ENCODE measurements around the gene SPG7.
A peak's percentile ranks its signal among the peaks of the same experiment; 100 is the strongest.

The SPG7 gene

GRCh38 chr16:89596957-89597649, 88.9 kb downstream of the SPG7 start:
- peaks cover 9% of the 10 kb centered on the region for H3K4me1 Mint-ChIP-seq
- H3K27me3 Mint-ChIP-seq = no peaks in the 10 kb centered on the region
- H3K36me3 Mint-ChIP-seq = no peaks in the 10 kb centered on the region
- H3K27ac Mint-ChIP-seq = no peak overlapping the region
- H3K4me3 Mint-ChIP-seq = no peak overlapping the region
- H3K9me3 Mint-ChIP-seq = no peaks in the 10 kb centered on the region

GRCh38 chr16:89598199-89598598, 90.0 kb downstream of the SPG7 start:
- H3K4me3 Mint-ChIP-seq = no peak overlapping the region
- H3K9me3 Mint-ChIP-seq = no peaks in the 10 kb centered on the region
- no peaks in the 10 kb centered on the region for H3K36me3 Mint-ChIP-seq
- H3K27ac Mint-ChIP-seq = peak overlapping the region; percentile 63
- H3K4me1 Mint-ChIP-seq = peaks cover 20% of the 10 kb centered on the region
- no peaks in the 10 kb centered on the region for H3K27me3 Mint-ChIP-seq

GRCh38 chr16:89599451-89599858, 91.3 kb downstream of the SPG7 start:
- peaks cover 12% of the 10 kb centered on the region for H3K4me1 Mint-ChIP-seq
- H3K9me3 Mint-ChIP-seq = no peaks in the 10 kb centered on the region
- H3K27me3 Mint-ChIP-seq = no peaks in the 10 kb centered on the region
- H3K4me3 Mint-ChIP-seq = no peak overlapping the region
- no peak overlapping the region for H3K27ac Mint-ChIP-seq
- no peaks in the 10 kb centered on the region for H3K36me3 Mint-ChIP-seq

GRCh38 chr16:89599902-89600301, 91.7 kb downstream of the SPG7 start:
- Mint-ChIP-seq H3K36me3 (no peaks in the 10 kb centered on the region), H3K4me1 (peaks cover 12% of the 10 kb centered on the region), H3K9me3 (no peaks in the 10 kb centered on the region), H3K27ac (no peak overlapping the region), H3K27me3 (no peaks in the 10 kb centered on the region), H3K4me3 (no peak overlapping the region)

- Mint-ChIP-seq H3K36me3 (no peaks in the 10 kb centered on the region), H3K4me3 (no peak overlapping the region), H3K4me1 (peaks cover 12% of the 10 kb centered on the region), H3K27ac (no peak overlapping the region), H3K27me3 (no peaks in the 10 kb centered on the region), H3K9me3 (no peaks in the 10 kb centered on the region)
These were observed 92.2 kb downstream of the SPG7 start for GRCh38 chr16:89600427-89600826.

- no peak overlapping the region for H3K27ac Mint-ChIP-seq
These were observed 92.8 kb downstream of the SPG7 start for GRCh38 chr16:89600956-89601355.

GRCh38 chr16:89601906-89602272, 93.7 kb downstream of the SPG7 start:
- Mint-ChIP-seq H3K36me3 (no peaks in the 10 kb centered on the region), H3K27ac (no peak overlapping the region), H3K4me3 (peak overlapping the region; percentile 23), H3K9me3 (no peaks in the 10 kb centered on the region), H3K4me1 (peaks cover 12% of the 10 kb centered on the region), H3K27me3 (no peaks in the 10 kb centered on the region)

More at GRCh38 chr16:89600956-89601355, 92.8 kb downstream of the SPG7 start:
- Mint-ChIP-seq H3K4me1 (peaks cover 12% of the 10 kb centered on the region), H3K4me3 (no peak overlapping the region), H3K9me3 (no peaks in the 10 kb centered on the region), H3K27me3 (no peaks in the 10 kb centered on the region), H3K36me3 (no peaks in the 10 kb centered on the region)

- no peaks in the 10 kb centered on the region for H3K27me3 Mint-ChIP-seq
- peak overlapping the region; percentile 36 for H3K4me3 Mint-ChIP-seq
- H3K9me3 Mint-ChIP-seq = no peaks in the 10 kb centered on the region
- H3K36me3 Mint-ChIP-seq = no peaks in the 10 kb centered on the region
- peaks cover 12% of the 10 kb centered on the region for H3K4me1 Mint-ChIP-seq
- H3K27ac Mint-ChIP-seq = peak overlapping the region; percentile 8
These were observed 94.2 kb downstream of the SPG7 start for GRCh38 chr16:89602273-89602951.

- Mint-ChIP-seq H3K36me3 (no peaks in the 10 kb centered on the region), H3K27me3 (no peaks in the 10 kb centered on the region), H3K27ac (peak overlapping the region; percentile 8), H3K4me1 (peaks cover 12% of the 10 kb centered on the region), H3K4me3 (peak overlapping the region; percentile 36), H3K9me3 (no peaks in the 10 kb centered on the region)
These were observed 94.9 kb downstream of the SPG7 start for GRCh38 chr16:89602952-89603590.

- Mint-ChIP-seq H3K36me3 (no peaks in the 10 kb centered on the region), H3K27ac (no peak overlapping the region), H3K4me1 (peaks cover 12% of the 10 kb centered on the region), H3K4me3 (no peak overlapping the region), H3K9me3 (no peaks in the 10 kb centered on the region), H3K27me3 (no peaks in the 10 kb centered on the region)
These were observed 96.6 kb downstream of the SPG7 start for GRCh38 chr16:89604764-89605163.

GRCh38 chr16:89605186-89605970, 97.2 kb downstream of the SPG7 start:
- peaks cover 12% of the 10 kb centered on the region for H3K4me1 Mint-ChIP-seq
- no peaks in the 10 kb centered on the region for H3K36me3 Mint-ChIP-seq
- H3K9me3 Mint-ChIP-seq = no peaks in the 10 kb centered on the region
- H3K4me3 Mint-ChIP-seq = no peak overlapping the region
- no peak overlapping the region for H3K27ac Mint-ChIP-seq
- H3K27me3 Mint-ChIP-seq = no peaks in the 10 kb centered on the region

- Mint-ChIP-seq H3K4me1 (peaks cover 12% of the 10 kb centered on the region), H3K4me3 (no peak overlapping the region), H3K9me3 (no peaks in the 10 kb centered on the region), H3K27me3 (no peaks in the 10 kb centered on the region), H3K27ac (no peak overlapping the region), H3K36me3 (no peaks in the 10 kb centered on the region)
These were observed 97.8 kb downstream of the SPG7 start for GRCh38 chr16:89606006-89606405.
